ENCODE measurements around the gene PLEKHA7. TPM values are rescaled to one million over a fixed set of nuclear protein-coding genes. Genes with fewer than 3 reads are reported as not detected.

The PLEKHA7 gene
- polyA plus RNA-seq, 1 of the 3 experiments (the other 2 are of a cell fraction): 0.12 TPM

- no peak overlapping the region for H3K27ac ChIP-seq (ENCODE audit: low read depth in 2 of 2, low read length in 1 of 2)
- H3F3A ChIP-seq (replicated peaks; ENCODE audit: insufficient read depth): no peaks in the 10 kb centered on the region
- no peaks in the 10 kb centered on the region for H3K9me3 ChIP-seq
- H3K9me2 ChIP-seq: no peaks in the 10 kb centered on the region
- no peak for DNase-seq
- no peak overlapping the region for H2AFZ ChIP-seq (ENCODE audit: low read depth)
- POLR2A ChIA-PET: interaction anchor here (0.7 kb wide), 1 partner anchor 12 kb away, joined by 3 read pairs; no protein-coding TSS in a partner anchor
- H3K4me2 ChIP-seq: no peak overlapping the region
- no peak overlapping the region for H3K9ac ChIP-seq
- WGBS (ENCODE audit: low lambda C conversion rate): 56% methylated on average over 7 of the region's 7 CpGs
- no peak overlapping the region for H3K4me3 ChIP-seq (ENCODE audit: low read depth in 2 of 2, low read length in 1 of 2)
- H4K20me1 ChIP-seq (ENCODE audit: insufficient read depth): no peaks in the 10 kb centered on the region
- H3K27me3 ChIP-seq (ENCODE audit: insufficient read depth): no peaks in the 10 kb centered on the region
- no peak for TF ChIP-seq GABPA (IDR thresholded peaks at IDR 0.05; ENCODE audit: low read depth)
- no peak for TF ChIP-seq SIN3A (IDR thresholded peaks at IDR 0.05; ENCODE audit: borderline replicate concordance, low read depth, low read length)
- TF ChIP-seq EP300 (IDR thresholded peaks at IDR 0.05; ENCODE audit: borderline replicate concordance in 1 of 2, low read depth in 1 of 2, low read length in 1 of 2): no peak
- TF ChIP-seq MEF2A (IDR thresholded peaks at IDR 0.05; ENCODE audit: borderline replicate concordance, low read depth): no peak
- TF ChIP-seq CTCF (IDR thresholded peaks at IDR 0.05): no peak
- TF ChIP-seq TEAD4 (IDR thresholded peaks at IDR 0.05; ENCODE audit: borderline replicate concordance, insufficient read depth): no peak
- TF ChIP-seq ZBTB33 (IDR thresholded peaks at IDR 0.05; ENCODE audit: borderline replicate concordance, low read depth): no peak
- TF ChIP-seq RXRA (IDR thresholded peaks at IDR 0.05; ENCODE audit: borderline replicate concordance, low read depth): no peak
- TF ChIP-seq RCOR1 (IDR thresholded peaks at IDR 0.05; ENCODE audit: low read length): no peak
- no peaks in the 10 kb centered on the region for H3K36me3 ChIP-seq (replicated peaks in 1 of 2; ENCODE audit: control insufficient read depth in 1 of 2, insufficient read depth in 2 of 2, low read length in 1 of 2)
- no peaks in the 10 kb centered on the region; a peak in 1 of 4 replicates for H3K4me1 ChIP-seq (ENCODE audit: control insufficient read depth in 1 of 2, insufficient read depth in 2 of 2, low read depth in 1 of 2, low read length in 1 of 2)
- CTCF ChIA-PET: interaction anchor here (0.6 to 1.8 kb wide), 3 partner anchors 13 to 111 kb away, joined by 3 to 4 read pairs (median 3); no protein-coding TSS in a partner anchor
- H3K79me2 ChIP-seq (ENCODE audit: insufficient read depth): no peaks in the 10 kb centered on the region
Measured at GRCh38 chr11:16896729-16897469, 117.3 kb downstream of the PLEKHA7 start.

GRCh38 chr11:16895306-16895705, 118.9 kb downstream of the PLEKHA7 start:
- H3K36me3 ChIP-seq (replicated peaks in 1 of 2; ENCODE audit: control insufficient read depth in 1 of 2, insufficient read depth in 2 of 2, low read length in 1 of 2): no peaks in the 10 kb centered on the region
- no peak overlapping the region for H2AFZ ChIP-seq (ENCODE audit: low read depth)
- no peaks in the 10 kb centered on the region for H3K9me3 ChIP-seq
- no peaks in the 10 kb centered on the region for H3K27me3 ChIP-seq (ENCODE audit: insufficient read depth)
- H3K9me2 ChIP-seq: no peaks in the 10 kb centered on the region
- no peaks in the 10 kb centered on the region for H3K79me2 ChIP-seq (ENCODE audit: insufficient read depth)
- WGBS (ENCODE audit: low lambda C conversion rate): 47% methylated on average over 3 of the region's 3 CpGs
- no peak overlapping the region for H3K4me3 ChIP-seq (ENCODE audit: low read depth in 2 of 2, low read length in 1 of 2)
- H3F3A ChIP-seq (replicated peaks; ENCODE audit: insufficient read depth): no peaks in the 10 kb centered on the region
- no peak for DNase-seq
- H3K4me2 ChIP-seq: no peak overlapping the region
- no peaks in the 10 kb centered on the region for H4K20me1 ChIP-seq (ENCODE audit: insufficient read depth)
- no peaks in the 10 kb centered on the region; a peak in 1 of 4 replicates for H3K4me1 ChIP-seq (ENCODE audit: control insufficient read depth in 1 of 2, insufficient read depth in 2 of 2, low read depth in 1 of 2, low read length in 1 of 2)
- no peak overlapping the region for H3K27ac ChIP-seq (ENCODE audit: low read depth in 2 of 2, low read length in 1 of 2)
- ChIA-PET POLR2A (no interaction called here), CTCF (no interaction called here)
- no peak overlapping the region for H3K9ac ChIP-seq
- TF ChIP-seq EP300 (IDR thresholded peaks at IDR 0.05; ENCODE audit: borderline replicate concordance in 1 of 2, low read depth in 1 of 2, low read length in 1 of 2): no peak
- TF ChIP-seq FOXJ3 (CRISPR knock-in tag; IDR thresholded peaks at IDR 0.05): no peak
- TF ChIP-seq FOSL2 (IDR thresholded peaks at IDR 0.05; ENCODE audit: borderline replicate concordance, low read depth): no peak
- TF ChIP-seq YY1 (IDR thresholded peaks at IDR 0.05; ENCODE audit: low read depth): no peak
- TF ChIP-seq SMC3 (IDR thresholded peaks at IDR 0.05; ENCODE audit: low read depth, low read length): no peak
- no peak for TF ChIP-seq RFX5 (IDR thresholded peaks at IDR 0.05; ENCODE audit: low read length)
- no peak for TF ChIP-seq TCF12 (IDR thresholded peaks at IDR 0.05)
- TF ChIP-seq NRF1 (IDR thresholded peaks at IDR 0.05; ENCODE audit: low read depth, low read length): no peak
- no peak for TF ChIP-seq PBX3 (IDR thresholded peaks at IDR 0.05)
- no peak for TF ChIP-seq USF2 (IDR thresholded peaks at IDR 0.05; ENCODE audit: borderline replicate concordance, low read depth, low read length)
- no peak for TF ChIP-seq IRF3 (IDR thresholded peaks at IDR 0.05; ENCODE audit: low read depth, low read length)
- no peak for TF ChIP-seq CHD2 (IDR thresholded peaks at IDR 0.05; ENCODE audit: low read length, partially characterized antibody)
